Liver (tissue), 9 donors: ENCODE data around the gene LMAN2. TPM values are rescaled to one million over a fixed set of nuclear protein-coding genes. Genes with fewer than 3 reads are reported as not detected.
A peak's percentile ranks its signal among the peaks of the same experiment; 100 is the strongest.

Experiments used
- DNase-seq: peaks from one replicate; pipeline ENCODE4 v3.0.0-alpha.2; 2017; ENCODE audit warnings: low spot score
- H3K27ac ChIP-seq, 2 donors: one replicate each; pipeline ENCODE4 v1.7.0; 2013; ENCODE audit warnings: inconsistent platforms in 2 of 2, low read length in 2 of 2, control low read depth in 1 of 2, low read depth in 1 of 2, mild to moderate bottlenecking in 1 of 2
- H3K27me3 ChIP-seq, 4 donors: one replicate each; pipeline versions ENCODE4 v1.6.1 to v1.7.0; 2013; ENCODE audit warnings: low read length in 3 of 4, inconsistent platforms in 1 of 4, mild to moderate bottlenecking in 1 of 4, moderate library complexity in 1 of 4; ENCODE audit not compliant: control insufficient read depth in 4 of 4, insufficient read depth in 4 of 4
- H3K36me3 ChIP-seq, 4 donors: one replicate each; pipeline versions ENCODE4 v1.6.1 to v1.7.0; 2013; ENCODE audit warnings: low read length in 3 of 4, mild to moderate bottlenecking in 3 of 4, low read depth in 1 of 4, moderate library complexity in 1 of 4; ENCODE audit not compliant: control insufficient read depth in 4 of 4, insufficient read depth in 3 of 4
- H3K4me1 ChIP-seq, 4 donors: one replicate each; pipeline versions ENCODE4 v1.6.1 to v1.7.0; 2013; ENCODE audit warnings: low read length in 3 of 4, mild to moderate bottlenecking in 3 of 4, moderate library complexity in 1 of 4; ENCODE audit not compliant: control insufficient read depth in 4 of 4, insufficient read depth in 4 of 4
- H3K4me3 ChIP-seq, 3 donors: one replicate each; pipeline versions ENCODE4 v1.6.1 to v1.7.0; 2013; ENCODE audit warnings: low read length in 3 of 3, control low read depth in 1 of 3, low read depth in 1 of 3, mild to moderate bottlenecking in 1 of 3
- H3K9ac ChIP-seq, 2 donors: one replicate each; pipeline ENCODE4 v1.7.0; 2013; ENCODE audit warnings: low read length in 2 of 2, mild to moderate bottlenecking in 2 of 2, moderate library complexity in 2 of 2, control low read depth in 1 of 2, low read depth in 1 of 2
- H3K9me3 ChIP-seq, 4 donors: one replicate each; pipeline versions ENCODE4 v1.6.1 to v1.7.0; 2013; ENCODE audit warnings: low read length in 3 of 4; ENCODE audit not compliant: control insufficient read depth in 4 of 4
- EGR1 ChIP-seq, 2 donors: IDR thresholded peaks; 2 replicates each; pipeline ENCODE4 v1.6.1; 2016 to 2018; ENCODE audit warnings: antibody characterized with exemption in 2 of 2, low read depth in 2 of 2
- FOXA1 ChIP-seq: IDR thresholded peaks from 2 replicates; pipeline ENCODE4 v1.6.1; 2016; ENCODE audit warnings: antibody characterized with exemption
- FOXA2 ChIP-seq: IDR thresholded peaks from 2 replicates; pipeline ENCODE4 v1.6.1; 2016; ENCODE audit warnings: antibody characterized with exemption
- GABPA ChIP-seq, 2 donors: IDR thresholded peaks in 1 of 2; conservative IDR thresholded peaks in 1 of 2; 2 replicates each; pipeline ENCODE4 v1.6.1; 2016; ENCODE audit warnings: antibody characterized with exemption in 2 of 2, mild to moderate bottlenecking in 1 of 2, moderate library complexity in 1 of 2
- HNF4A ChIP-seq, 2 donors: conservative IDR thresholded peaks; 2 replicates each; pipeline ENCODE4 v1.6.1; 2016; ENCODE audit warnings: antibody characterized with exemption in 2 of 2, mild to moderate bottlenecking in 2 of 2
- HNF4G ChIP-seq: IDR thresholded peaks from 2 replicates; pipeline ENCODE4 v1.6.1; 2016; ENCODE audit warnings: antibody characterized with exemption
- JUND ChIP-seq, 2 donors: IDR thresholded peaks; 2 replicates each; pipeline ENCODE4 v1.6.1; 2016; ENCODE audit warnings: antibody characterized with exemption in 2 of 2
- MAX ChIP-seq: IDR thresholded peaks from 2 replicates; pipeline ENCODE4 v1.6.1; 2016; ENCODE audit warnings: antibody characterized with exemption
- NR2F2 ChIP-seq: IDR thresholded peaks from 2 replicates; pipeline ENCODE4 v1.6.1; 2016; ENCODE audit warnings: antibody characterized with exemption
- RAD21 ChIP-seq, 2 donors: IDR thresholded peaks; 2 replicates each; pipeline ENCODE4 v1.6.1; 2016; ENCODE audit warnings: antibody characterized with exemption in 2 of 2, mild to moderate bottlenecking in 2 of 2
- REST ChIP-seq: IDR thresholded peaks from 2 replicates; pipeline ENCODE4 v1.6.1; 2016; ENCODE audit warnings: antibody characterized with exemption, mild to moderate bottlenecking
- RXRA ChIP-seq, 2 donors: IDR thresholded peaks; 2 replicates each; pipeline ENCODE4 v1.6.1; 2017 to 2018; ENCODE audit warnings: antibody characterized with exemption in 2 of 2, mild to moderate bottlenecking in 1 of 2
- SP1 ChIP-seq: IDR thresholded peaks from 2 replicates; pipeline ENCODE4 v1.6.1; 2018; ENCODE audit warnings: antibody characterized with exemption, mild to moderate bottlenecking
- TAF1 ChIP-seq: conservative IDR thresholded peaks from 2 replicates; pipeline ENCODE4 v1.6.1; 2016; ENCODE audit warnings: antibody characterized with exemption, mild to moderate bottlenecking
- YY1 ChIP-seq: IDR thresholded peaks from 2 replicates; pipeline ENCODE4 v1.6.1; 2016; ENCODE audit warnings: antibody characterized with exemption, mild to moderate bottlenecking
- ZBTB33 ChIP-seq: IDR thresholded peaks from 2 replicates; pipeline ENCODE4 v1.6.1; 2016; ENCODE audit warnings: antibody characterized with exemption
- WGBS: extraction: QIAGEN DNeasy Blood & Tissue Kit; methylation state at CpG from one replicate; pipeline ENCODE4 v1.1.7; 2013; 5-methylcytosine and 5-hydroxymethylcytosine counted together
- polyA plus RNA-seq, 2 donors: library from polyadenylated mRNA; stranded (reverse) in 1 of 2; unstranded in 1 of 2; fragments of 200-250 nt in 1 of 2; fragments of >200 nt in 1 of 2; fragmentation: Nextera tagmentation in 1 of 2; extraction: Ambion mirVana in 1 of 2; gene quantifications; one replicate each; pipeline versions ENCODE4 v1.2.1 to v1.2.3, GENCODE V29; 2013 to 2015
- total RNA-seq, 2 donors: library from RNA; depleted of rRNA; stranded (reverse); fragments of >200 nt; gene quantifications; one replicate each; pipeline ENCODE4 v1.2.3, GENCODE V29; 2014
- TF ChIP-seq, protein P1 (sequence below): IDR thresholded peaks from 2 replicates; pipeline ENCODE4 v1.6.1; 2016; ENCODE audit warnings: antibody characterized with exemption
- TF ChIP-seq, protein P2 (sequence below): fragments of 150-350 bp; IDR thresholded peaks from 2 replicates; pipeline ENCODE4 v1.5.1; 2017; ENCODE audit warnings: improper control_type of control experiment, low read depth, low read length; ENCODE audit not compliant: missing input control
- donor health status: healthy.
- donor health status: healthy.
- donor health status: healthy.
- donor health status: healthy.
- donor health status: healthy.

LMAN2 gene
- total and polyA plus RNA-seq, 4 donors, result 243 to 478 (median 364) TPM

- TF ChIP-seq GABPA (IDR thresholded peaks at IDR 0.05 in 1 of 2, conservative IDR thresholded peaks at IDR 0.05 in 1 of 2), result peak in 1 of 2 donors; percentile 47
- no peak for TF ChIP-seq EGR1 (IDR thresholded peaks at IDR 0.05; ENCODE audit: low read depth in 2 of 2)
- TF ChIP-seq RXRA (IDR thresholded peaks at IDR 0.05), result peak in 1 of 2 donors; percentile 45
- no peak for TF ChIP-seq TAF1
- TF ChIP-seq RAD21 (IDR thresholded peaks at IDR 0.05), result no peak
- no peak for TF ChIP-seq HNF4G
- peak in 1 of 2 donors; percentile 39 for TF ChIP-seq HNF4A (conservative IDR thresholded peaks at IDR 0.05)
- peak; percentile 68 for TF ChIP-seq MAX
- TF ChIP-seq ZBTB33, result no peak
- TF ChIP-seq FOXA1, result no peak
- H3K27ac ChIP-seq, result peak within 1 kb of the TSS; percentile 77 to 92
- H3K9ac ChIP-seq, result peak within 1 kb of the TSS; percentile 32 to 48
- H3K36me3 ChIP-seq, result no peaks in the 10 kb centered on the region
- H3K9me3 ChIP-seq, result no peaks in the 10 kb centered on the region
- peaks cover 22 to 79% (median 66%) of the 10 kb centered on the region in 4 donors for H3K4me1 ChIP-seq
- H3K4me3 ChIP-seq, result peak within 1 kb of the TSS; percentile 56 to 81 (median 59)
- 22% methylated on average over 37 of the region's 37 CpGs for WGBS
- DNase-seq, result no peak
- no peaks in the 10 kb centered on the region for H3K27me3 ChIP-seq
Measured at GRCh38 chr5:177357459-177358351, 6.2 kb upstream of the LMAN2 start, which contains the start of gene RGS14. Gene RGS14 (plus strand): TSS chr5:177357924. CDS start chr5:177358025, 101 bp downstream.

GRCh38 chr5:177357146-177357458 is 5.6 kb upstream of the LMAN2 start:
- no peaks in the 10 kb centered on the region for H3K9me3 ChIP-seq

More at GRCh38 chr5:177357146-177357458, 5.6 kb upstream of the LMAN2 start:
- peak overlapping the region in 2 of 3 donors; percentile 56 to 81 for H3K4me3 ChIP-seq
- TF ChIP-seq REST, result no peak
- no peak for TF ChIP-seq RAD21 (IDR thresholded peaks at IDR 0.05)
- TF ChIP-seq JUND (IDR thresholded peaks at IDR 0.05), result no peak
- no peak for TF ChIP-seq GABPA (IDR thresholded peaks at IDR 0.05 in 1 of 2, conservative IDR thresholded peaks at IDR 0.05 in 1 of 2)
- no peak for TF ChIP-seq RXRA (IDR thresholded peaks at IDR 0.05)
- no peak for TF ChIP-seq SP1
- no peak for TF ChIP-seq FOXA1
- TF ChIP-seq ZBTB33, result no peak
- no peak for TF ChIP-seq YY1
- TF ChIP-seq, protein P1, sequence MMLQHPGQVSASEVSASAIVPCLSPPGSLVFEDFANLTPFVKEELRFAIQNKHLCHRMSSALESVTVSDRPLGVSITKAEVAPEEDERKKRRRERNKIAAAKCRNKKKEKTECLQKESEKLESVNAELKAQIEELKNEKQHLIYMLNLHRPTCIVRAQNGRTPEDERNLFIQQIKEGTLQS, result no peak
- TF ChIP-seq TAF1, result no peak
- TF ChIP-seq FOXA2, result no peak
- no peak for TF ChIP-seq HNF4G
- no peak for TF ChIP-seq NR2F2
- no peak for TF ChIP-seq HNF4A (conservative IDR thresholded peaks at IDR 0.05)
- TF ChIP-seq, protein P2, sequence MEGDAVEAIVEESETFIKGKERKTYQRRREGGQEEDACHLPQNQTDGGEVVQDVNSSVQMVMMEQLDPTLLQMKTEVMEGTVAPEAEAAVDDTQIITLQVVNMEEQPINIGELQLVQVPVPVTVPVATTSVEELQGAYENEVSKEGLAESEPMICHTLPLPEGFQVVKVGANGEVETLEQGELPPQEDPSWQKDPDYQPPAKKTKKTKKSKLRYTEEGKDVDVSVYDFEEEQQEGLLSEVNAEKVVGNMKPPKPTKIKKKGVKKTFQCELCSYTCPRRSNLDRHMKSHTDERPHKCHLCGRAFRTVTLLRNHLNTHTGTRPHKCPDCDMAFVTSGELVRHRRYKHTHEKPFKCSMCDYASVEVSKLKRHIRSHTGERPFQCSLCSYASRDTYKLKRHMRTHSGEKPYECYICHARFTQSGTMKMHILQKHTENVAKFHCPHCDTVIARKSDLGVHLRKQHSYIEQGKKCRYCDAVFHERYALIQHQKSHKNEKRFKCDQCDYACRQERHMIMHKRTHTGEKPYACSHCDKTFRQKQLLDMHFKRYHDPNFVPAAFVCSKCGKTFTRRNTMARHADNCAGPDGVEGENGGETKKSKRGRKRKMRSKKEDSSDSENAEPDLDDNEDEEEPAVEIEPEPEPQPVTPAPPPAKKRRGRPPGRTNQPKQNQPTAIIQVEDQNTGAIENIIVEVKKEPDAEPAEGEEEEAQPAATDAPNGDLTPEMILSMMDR, result no peak
- TF ChIP-seq MAX, result no peak
- TF ChIP-seq EGR1 (IDR thresholded peaks at IDR 0.05; ENCODE audit: low read depth in 2 of 2), result no peak
- peaks cover 21 to 76% (median 62%) of the 10 kb centered on the region in 4 donors for H3K4me1 ChIP-seq
- WGBS, result 80% methylated on average over 5 of the region's 5 CpGs
- H3K36me3 ChIP-seq, result no peaks in the 10 kb centered on the region
- H3K27ac ChIP-seq, result peak overlapping the region; percentile 77 to 92
- no peak for DNase-seq
- H3K9ac ChIP-seq, result no peak overlapping the region
- H3K27me3 ChIP-seq, result no peaks in the 10 kb centered on the region
